ENCODE measurements around the gene FAM107B.
A peak's percentile ranks its signal among the peaks of the same experiment; 100 is the strongest.

Gene FAM107B

DNA sequence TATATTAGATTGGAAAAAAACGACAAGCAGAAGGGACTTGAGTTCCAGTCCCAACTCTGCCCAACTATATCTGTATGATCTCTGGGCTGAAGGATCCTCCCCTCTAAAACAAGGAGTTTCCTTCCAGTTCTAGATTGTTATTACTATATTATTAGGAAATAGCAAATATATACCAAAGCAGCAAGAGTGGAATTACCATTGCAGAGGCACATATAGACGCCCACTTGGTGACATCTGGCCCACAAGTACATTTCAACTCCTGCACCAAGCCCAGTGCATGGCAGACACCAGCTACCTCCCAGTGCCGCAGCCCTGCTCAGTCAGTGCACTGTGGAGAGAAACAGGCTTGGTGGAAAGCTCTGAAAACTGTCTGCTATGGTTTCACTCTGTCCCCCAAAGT lies 201.9 kb downstream of the FAM107B start:
- DNase-seq, result no peak

- peak; percentile 85 for DNase-seq
Observed at GRCh38 chr10:14571866-14572507, 202.7 kb downstream of the FAM107B start.

GRCh38 chr10:14570800-14571199 lies 203.9 kb downstream of the FAM107B start:
- DNase-seq, result no peak

DNA sequence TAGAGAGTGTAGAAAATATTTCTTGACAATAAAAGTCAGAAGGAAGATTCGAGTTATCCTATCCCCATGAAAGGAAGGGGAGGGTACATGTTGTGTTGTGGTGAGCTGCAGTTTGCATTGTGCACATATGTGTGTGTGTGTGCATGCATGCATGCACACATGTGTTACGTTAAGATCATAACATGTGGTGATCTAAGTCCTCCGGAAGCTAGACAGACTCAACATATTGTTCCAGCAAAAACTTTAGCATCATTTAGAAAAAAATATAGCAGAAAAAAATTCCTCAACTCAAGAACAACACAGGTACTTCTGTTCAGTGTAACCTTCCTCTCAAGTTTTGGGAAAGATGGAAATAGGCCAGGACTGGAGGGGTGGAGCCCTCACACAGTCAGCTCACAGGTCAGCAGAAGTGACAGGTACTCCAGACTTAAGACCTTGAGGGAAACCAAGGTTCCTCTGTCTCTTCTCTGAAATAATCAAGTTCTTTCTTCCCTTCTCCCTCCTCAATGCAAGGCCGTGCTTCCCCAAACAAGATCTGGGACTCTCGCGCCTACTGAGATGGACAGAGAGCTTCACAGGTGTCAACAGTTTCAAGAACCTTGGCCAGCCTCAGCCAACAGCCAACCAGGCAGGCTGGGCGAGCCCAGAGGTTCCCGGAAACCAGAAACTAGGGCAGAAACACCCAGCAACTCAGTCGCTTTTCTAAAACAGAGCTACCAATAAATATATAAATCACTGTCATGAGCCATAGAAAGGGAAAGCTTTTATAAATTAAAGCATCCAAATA lies 205.2 kb downstream of the FAM107B start:
- DNase-seq, result no peak

- DNase-seq, result no peak
Observed at GRCh38 chr10:14567421-14567820, 207.3 kb downstream of the FAM107B start.

DNA sequence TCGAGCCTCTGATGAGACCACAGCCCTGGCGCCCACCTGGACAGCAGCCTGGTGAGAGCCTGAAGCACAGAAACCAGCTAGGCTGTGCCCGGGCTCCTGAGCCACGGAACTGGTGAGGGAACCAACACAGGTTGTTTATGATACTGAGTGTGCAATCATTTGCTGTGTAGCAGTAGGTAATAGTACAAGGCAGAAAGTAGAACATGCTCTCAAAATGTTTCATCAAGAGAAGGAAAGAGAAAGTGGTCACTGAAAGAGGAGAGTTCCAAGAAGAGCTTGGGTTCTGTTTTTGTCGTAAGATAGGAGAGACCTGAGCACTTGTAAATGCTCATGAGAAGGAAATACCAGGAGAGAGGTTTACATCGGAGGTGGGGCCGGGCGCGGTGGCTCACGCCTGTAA lies 208.2 kb downstream of the FAM107B start:
- no peak for DNase-seq

- no peak for DNase-seq
Observed at GRCh38 chr10:14565199-14565598, 209.5 kb downstream of the FAM107B start.

DNA sequence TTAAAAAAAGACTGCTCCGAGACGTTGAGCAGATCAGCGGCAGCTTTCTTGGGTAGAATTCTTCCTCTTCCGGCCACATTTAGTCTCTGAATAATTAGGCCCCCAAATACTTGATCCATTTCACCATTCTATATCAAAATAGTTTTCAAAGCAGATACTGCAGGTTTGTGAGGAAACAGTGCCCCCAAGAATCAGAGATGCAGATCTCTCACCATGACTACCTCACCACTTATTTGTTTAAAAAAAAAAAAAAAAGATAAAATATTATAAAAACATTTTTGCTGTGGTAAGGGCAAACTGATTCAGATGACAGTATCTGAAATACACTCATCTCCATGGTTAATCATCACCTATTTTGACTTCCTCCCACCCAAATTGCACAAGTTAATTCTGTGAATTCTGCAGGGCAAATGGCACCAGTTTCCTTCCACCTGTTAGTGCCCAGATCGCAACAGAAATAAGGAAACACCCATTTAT lies 210.4 kb downstream of the FAM107B start:
- DNase-seq, result peak; percentile 88

DNA sequence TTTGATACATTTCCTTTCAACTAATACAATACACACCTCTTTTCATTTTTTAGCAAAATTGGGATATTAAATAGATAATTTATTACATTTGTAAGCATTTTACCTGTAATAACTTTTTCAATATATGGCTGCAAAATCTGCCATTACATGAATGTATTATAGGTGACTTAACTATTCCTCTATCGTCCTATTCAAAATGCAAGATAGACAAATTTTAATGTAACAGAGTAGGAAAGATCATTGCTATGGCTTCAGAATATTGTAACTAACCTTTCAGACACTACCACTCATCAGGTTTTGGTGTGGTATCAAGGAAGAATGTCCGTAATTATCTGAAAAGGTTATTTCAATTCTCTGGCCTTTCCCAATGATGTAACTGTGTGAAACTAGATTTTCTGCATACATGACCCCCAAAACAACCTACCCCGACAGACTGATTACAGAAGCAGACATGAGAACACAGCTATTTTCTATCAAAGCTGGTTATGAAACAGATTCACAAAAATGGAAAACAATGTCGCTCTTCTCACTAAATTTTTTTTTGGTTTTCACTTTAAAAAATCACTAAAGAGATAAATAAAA lies 211.2 kb downstream of the FAM107B start:
- no peak for DNase-seq

DNA sequence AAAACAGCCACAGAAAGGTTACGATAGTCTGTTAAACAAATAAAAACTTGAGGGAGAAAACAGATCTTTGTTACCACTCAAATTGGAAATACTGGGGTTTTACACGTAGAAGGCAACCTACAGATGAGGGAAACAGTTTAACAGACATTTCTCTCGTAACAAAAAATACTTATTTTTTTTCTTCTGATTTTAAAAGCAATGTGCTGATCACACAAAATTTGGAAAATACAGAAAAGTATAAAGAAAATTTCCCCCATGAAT lies 211.7 kb downstream of the FAM107B start:
- no peak for DNase-seq

- DNase-seq, result no peak
Observed at GRCh38 chr10:14562218-14563075, 212.2 kb downstream of the FAM107B start.

- no peak for DNase-seq
Observed at GRCh38 chr10:14560791-14561765, 213.6 kb downstream of the FAM107B start.

- peak; percentile 33 for DNase-seq
Observed at GRCh38 chr10:14560274-14560673, 214.4 kb downstream of the FAM107B start.

DNA sequence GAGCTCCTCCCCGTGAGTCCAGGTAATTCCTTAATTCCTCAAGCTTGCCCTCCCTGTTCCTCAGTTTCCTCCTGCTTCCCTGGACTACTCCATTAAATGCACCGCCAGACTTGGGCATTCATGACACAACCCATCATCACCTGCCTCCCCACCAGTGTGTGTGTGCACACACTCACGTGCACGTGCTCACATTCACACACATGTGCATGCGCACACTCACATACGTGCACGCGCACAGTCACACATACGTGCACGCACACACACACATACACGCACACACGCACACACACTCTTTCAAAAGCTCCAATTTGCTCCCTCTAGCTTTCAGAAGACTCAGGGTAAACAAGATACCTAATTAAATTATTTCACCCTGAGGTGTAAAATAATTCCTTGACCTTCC lies 216.7 kb downstream of the FAM107B start:
- no peak for DNase-seq

GRCh38 chr10:14557567-14557966 lies 217.1 kb downstream of the FAM107B start:
- no peak for DNase-seq

GRCh38 chr10:14556285-14556956 lies 218.3 kb downstream of the FAM107B start:
- DNase-seq, result no peak

GRCh38 chr10:14555807-14556206 lies 218.9 kb downstream of the FAM107B start:
- no peak for DNase-seq

DNA sequence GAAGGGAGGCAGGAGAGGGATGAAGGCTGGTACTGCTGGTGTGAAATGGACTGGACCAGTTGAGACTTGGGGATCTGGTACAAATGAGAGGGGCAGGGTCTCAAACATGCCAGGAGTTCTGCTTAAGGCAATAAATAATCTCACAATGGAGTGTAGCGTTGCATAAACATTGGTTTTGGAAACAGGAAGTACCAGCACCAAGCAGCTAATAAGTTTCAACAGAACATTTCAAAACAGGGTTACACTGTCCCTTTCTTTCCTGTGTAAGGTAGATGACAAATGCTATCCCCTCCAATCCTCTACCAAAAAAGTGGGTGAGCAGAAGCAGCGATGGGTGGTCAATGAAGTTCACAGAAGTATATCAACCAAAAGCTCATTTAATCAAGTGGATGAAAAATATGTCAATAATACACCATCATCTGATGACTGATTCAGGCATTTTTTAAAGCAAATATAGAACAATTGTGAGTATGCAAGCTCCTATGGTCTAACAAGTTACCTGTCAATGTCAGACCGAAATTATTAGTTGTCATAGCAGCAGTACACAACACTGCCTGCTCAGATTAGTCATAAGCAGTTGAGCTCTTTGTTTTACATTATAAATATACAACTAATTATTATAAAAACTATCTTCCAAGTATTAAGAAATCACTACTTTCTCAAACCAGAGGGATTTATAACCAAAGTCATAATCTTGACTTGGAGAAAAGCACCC lies 220.0 kb downstream of the FAM107B start:
- DNase-seq, result peak; percentile 56

DNA sequence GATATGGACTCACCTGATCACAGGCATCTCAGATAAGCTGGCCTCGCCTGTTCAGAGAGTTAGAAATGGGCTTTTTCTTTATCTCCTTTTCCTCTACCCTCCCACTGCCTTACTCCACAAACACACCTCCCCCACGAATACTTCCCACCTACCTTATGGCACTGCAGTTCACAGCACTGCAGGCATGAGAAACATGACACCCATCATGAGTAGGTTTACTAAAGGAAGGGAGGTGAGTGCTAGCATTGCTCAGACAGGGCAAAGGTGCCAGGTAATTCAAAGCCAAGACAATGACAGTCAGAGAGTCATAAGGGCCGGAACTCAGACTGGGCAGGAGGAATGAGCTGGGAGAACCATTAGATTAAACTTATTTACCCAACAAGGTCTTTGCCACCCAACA lies 220.6 kb downstream of the FAM107B start:
- DNase-seq, result peak; percentile 86

DNA sequence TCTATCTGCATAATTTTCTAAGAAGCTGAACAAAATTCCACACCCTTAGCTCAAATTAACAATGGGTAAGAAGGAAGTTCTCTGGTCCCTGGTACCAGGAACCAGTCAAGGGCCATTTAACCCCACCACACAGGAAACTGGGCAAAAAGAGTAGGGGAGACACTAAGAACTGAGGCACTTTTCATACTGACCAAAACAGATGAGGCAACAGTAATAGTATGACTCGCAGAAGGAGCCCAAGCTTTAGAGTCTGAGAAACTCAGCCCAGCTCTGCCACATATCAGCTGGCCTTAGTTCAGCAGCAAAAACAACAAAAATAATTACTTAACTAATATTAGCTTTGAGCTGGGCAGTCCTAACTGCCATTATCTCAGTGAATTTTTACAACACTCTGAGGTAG lies 221.2 kb downstream of the FAM107B start:
- DNase-seq, result peak; percentile 73

- DNase-seq, result no peak
Observed at GRCh38 chr10:14552015-14552414, 222.7 kb downstream of the FAM107B start.

All from kidney glomerular epithelial cell (primary cell).